ENCODE results near the gene METTL25B.

GRCh38 chr1:156707417-156708217 is 20.7 kb upstream of the METTL25B start:
- TF ChIP-seq CTCF (IDR thresholded peaks at IDR 0.05; ENCODE audit: low read depth, low read length, missing input control), result no peak
- no peak for TF ChIP-seq SP1 (IDR thresholded peaks at IDR 0.05)
- TF ChIP-seq ATF3 (IDR thresholded peaks at IDR 0.05), result no peak
- TF ChIP-seq FOXA1 (IDR thresholded peaks at IDR 0.05), result no peak
- TF ChIP-seq RAD21 (IDR thresholded peaks at IDR 0.05), result no peak
- TF ChIP-seq REST (IDR thresholded peaks at IDR 0.05), result no peak

Data from liver (tissue), 3 donors.